Pancreas (tissue), 10 donors: ENCODE measurements around the gene REG4. TPM values are rescaled to one million over a fixed set of nuclear protein-coding genes. Genes with fewer than 3 reads are reported as not detected.
"Not testable (repeated sequence)": the region's sequence is repeated elsewhere in the genome, so short reads cannot be mapped to it uniquely, and the experiment has no call there.

Experiments
- ATAC-seq, 4 donors: fragments of 200-7000 bp; cut with Tn5 transposase; one replicate each; pipeline versions ENCODE4 v1.8.0 to v1.9.1; 2020; ENCODE audit warnings: mild to moderate bottlenecking in 4 of 4, moderate library complexity in 4 of 4
- DNase-seq, 6 donors: peaks; one replicate each; pipeline ENCODE4 v3.0.0-alpha.2; 2020
- FAIRE-seq: peaks from 2 replicates; lab custom pipeline; 2012; peaks lifted over from hg19 to GRCh38; lab: Jason Lieb, UNC
- H3K27ac ChIP-seq, 4 donors: fragments of 200-600 bp; sonication (generic); 1 replicate in 3 of 4; 2 replicates in 1 of 4; pipeline versions ENCODE4 v1.5.0 to v1.8.0; 2020
- H3K27me3 ChIP-seq, 4 donors: fragments of 200-600 bp; one replicate each; pipeline ENCODE4 v1.8.0; 2021
- H3K36me3 ChIP-seq, 3 donors: fragments of 200-600 bp; sonication (generic) in 1 of 3; one replicate each; pipeline versions ENCODE4 v1.5.0 to v1.8.0; 2020 to 2021
- H3K4me1 ChIP-seq, 3 donors: fragments of 200-600 bp; one replicate each; pipeline ENCODE4 v1.8.0; 2021
- H3K4me3 ChIP-seq, 4 donors: fragments of 200-600 bp; sonication (generic) in 2 of 4; one replicate each; pipeline versions ENCODE4 v1.5.0 to v1.8.0; 2020 to 2021
- H3K9me3 ChIP-seq, 4 donors: fragments of 200-600 bp; one replicate each; pipeline ENCODE4 v1.8.0; 2021
- CTCF ChIP-seq, 4 donors: fragments of 200-600 bp; sonication (generic) in 3 of 4; IDR thresholded peaks; one replicate each; pipeline versions ENCODE4 v1.5.0 to v1.8.0; 2021; ENCODE audit warnings: antibody characterized with exemption in 4 of 4
- WGBS, 2 donors: extraction: QIAGEN DNeasy Blood & Tissue Kit; methylation state at CpG; one replicate each; pipeline ENCODE4 v1.1.7; 2013; 5-methylcytosine and 5-hydroxymethylcytosine counted together
- intact Hi-C, 3 donors: fragments of 100-400 bp; cut with DNase I; formaldehyde crosslinking; loops; one replicate each; pipeline versions ENCODE4 v1.11.1 to v1.14.2; 2022
- polyA plus RNA-seq, 2 donors: library from polyadenylated mRNA; stranded (reverse); fragments of 200-250 nt; gene quantifications; one replicate each; pipeline ENCODE4 v1.2.3, GENCODE V29; 2013
- total RNA-seq, 6 donors: library from RNA; stranded (reverse); fragmentation: NEBNext Ultra II Directional in 4 of 6; extraction: Animal tissue kit (Norgen Biotek cat#: 25700) in 4 of 6; gene quantifications; one replicate each; pipeline versions ENCODE4 v1.2.1 to v1.2.4, GENCODE V29; 2021 to 2023
- donor health status: healthy with polysubstance abuse.
- donor health status: DM: no; HTN: no; CAD: no; lungs with moderate emphysema.
- donor health status: DM: no; HTN: no; CAD: no.
- donor health status: control.
- donor health status: control.
- donor health status: Bipolar disorder and iron deficiency.
- donor health status: DM: yes; HTN: yes; CAD: no.
- donor health status: DM: no; HTN: no; CAD: no.
- donor health status: DM: no; HTN: no; CAD: no.
- donor health status: DM: yes; HTN: yes; CAD: no.

The REG4 gene
- total and polyA plus RNA-seq, 8 donors: 9.4 to 32.3 (median 22.6) TPM

GRCh38 chr1:119829625-119830024 lies 18.4 kb upstream of the REG4 start:
- no peaks in the 10 kb centered on the region for H3K27me3 ChIP-seq
- intact Hi-C loops: no loop called here
- no peak overlapping the region for H3K4me3 ChIP-seq
- no peaks in the 10 kb centered on the region for H3K36me3 ChIP-seq
- 78 to 83% methylated on average over 4 of the region's 4 CpGs for WGBS, 2 donors
- FAIRE-seq: no peak
- H3K27ac ChIP-seq: no peak overlapping the region
- no peaks in the 10 kb centered on the region for H3K4me1 ChIP-seq
- no peak for TF ChIP-seq CTCF (IDR thresholded peaks at IDR 0.05)
- ATAC-seq: no peak
- DNase-seq: no peak
- H3K9me3 ChIP-seq: no peaks in the 10 kb centered on the region

- H3K27me3 ChIP-seq, ATAC-seq, H3K4me3 ChIP-seq, H3K9me3 ChIP-seq, H3K36me3 ChIP-seq, intact Hi-C loops, DNase-seq, H3K27ac ChIP-seq, H3K4me1 ChIP-seq: not testable (repeated sequence)
- peak; percentile 78 for FAIRE-seq
Observed at GRCh38 chr1:119829006-119829405, 17.7 kb upstream of the REG4 start.

- no peak for TF ChIP-seq CTCF (IDR thresholded peaks at IDR 0.05)
- H3K9me3 ChIP-seq: no peaks in the 10 kb centered on the region
- H3K27ac ChIP-seq: no peak overlapping the region
- H3K4me1 ChIP-seq: no peaks in the 10 kb centered on the region
- H3K4me3 ChIP-seq: no peak overlapping the region
- ATAC-seq (no peak), DNase-seq (no peak), FAIRE-seq (no peak)
- WGBS, 2 donors: 85 to 86% methylated on average over 3 of the region's 3 CpGs
- no peaks in the 10 kb centered on the region for H3K36me3 ChIP-seq
- no peaks in the 10 kb centered on the region for H3K27me3 ChIP-seq
- intact Hi-C loops: no loop called here
Observed at GRCh38 chr1:119828266-119828665, 17.0 kb upstream of the REG4 start.

GRCh38 chr1:119827010-119827409 lies 15.8 kb upstream of the REG4 start:
- no peaks in the 10 kb centered on the region for H3K9me3 ChIP-seq
- no peaks in the 10 kb centered on the region for H3K4me1 ChIP-seq
- no peaks in the 10 kb centered on the region for H3K27me3 ChIP-seq
- H3K36me3 ChIP-seq: no peaks in the 10 kb centered on the region
- DNase-seq (no peak), ATAC-seq (no peak), FAIRE-seq (no peak)
- H3K27ac ChIP-seq: no peak overlapping the region
- whole genome bisulfite sequencing, 2 donors: 75 to 96% methylated on average over 1 of the region's 1 CpG
- TF ChIP-seq CTCF (IDR thresholded peaks at IDR 0.05): peak in 2 of 4 donors; percentile 11 to 19
- no peak overlapping the region for H3K4me3 ChIP-seq
- intact Hi-C loops: no loop called here

- no peak overlapping the region for H3K4me3 ChIP-seq
- H3K4me1 ChIP-seq: no peaks in the 10 kb centered on the region
- H3K27ac ChIP-seq: no peak overlapping the region
- DNase-seq (no peak), ATAC-seq (no peak), FAIRE-seq (no peak)
- 77 to 79% methylated on average over 3 of the region's 3 CpGs for WGBS, 2 donors
- no peaks in the 10 kb centered on the region for H3K9me3 ChIP-seq
- no peaks in the 10 kb centered on the region for H3K36me3 ChIP-seq
- no peak for TF ChIP-seq CTCF (IDR thresholded peaks at IDR 0.05)
- no peaks in the 10 kb centered on the region for H3K27me3 ChIP-seq
- intact Hi-C loops: no loop called here
Observed at GRCh38 chr1:119822406-119822805, 11.1 kb upstream of the REG4 start.

GRCh38 chr1:119818181-119818580 lies 6.9 kb upstream of the REG4 start:
- no peak for ATAC-seq
- intact Hi-C loops: no loop called here
- WGBS, 2 donors: 85 to 92% methylated on average over 2 of the region's 2 CpGs
- no peak for DNase-seq
- Histone ChIP-seq H3K27me3 (no peaks in the 10 kb centered on the region), H3K36me3 (no peaks in the 10 kb centered on the region), H3K27ac (no peak overlapping the region), H3K4me1 (no peaks in the 10 kb centered on the region), H3K9me3 (no peaks in the 10 kb centered on the region), H3K4me3 (no peak overlapping the region)
- no peak for FAIRE-seq
- no peak for TF ChIP-seq CTCF (IDR thresholded peaks at IDR 0.05)
